Gastroesophageal sphincter (tissue), 4 donors: ENCODE data around the gene TNN. TPM values are rescaled to one million over a fixed set of nuclear protein-coding genes. Genes with fewer than 3 reads are reported as not detected.

ENCODE experiments used
- ATAC-seq: fragments of 150-250 bp; one replicate; pipeline ENCODE4 v1.9.1; 2016; ENCODE audit warnings: mild to moderate bottlenecking, moderate library complexity
- H3K27ac ChIP-seq, 4 donors: fragments of 200-600 bp; sonication (generic) in 3 of 4; 1 replicate in 3 of 4; 2 replicates in 1 of 4; pipeline ENCODE4 v1.5.1; 2016 to 2019
- H3K27me3 ChIP-seq: fragments of 200-600 bp; sonication (generic); one replicate; pipeline ENCODE4 v1.5.1; 2019
- H3K36me3 ChIP-seq, 2 donors: fragments of 200-600 bp; sonication (generic); one replicate each; pipeline ENCODE4 v1.5.1; 2019; ENCODE audit warnings: control low read depth in 1 of 2
- H3K4me1 ChIP-seq, 3 donors: fragments of 200-600 bp; sonication (generic); 1 replicate in 2 of 3; 2 replicates in 1 of 3; pipeline ENCODE4 v1.5.1; 2016 to 2019; ENCODE audit warnings: control low read depth in 2 of 3
- H3K4me3 ChIP-seq, 2 donors: fragments of 200-600 bp; sonication (generic); one replicate each; pipeline ENCODE4 v1.5.1; 2019; ENCODE audit warnings: mild to moderate bottlenecking in 1 of 2, moderate library complexity in 1 of 2
- H3K9me3 ChIP-seq, 3 donors: fragments of 200-600 bp; sonication (generic); one replicate each; pipeline ENCODE4 v1.5.1; 2017 to 2019; ENCODE audit warnings: control low read depth in 2 of 3
- CTCF ChIP-seq, 4 experiments: fragments of 200-600 bp in 2 of 4; fragments of 450-650 bp in 2 of 4; sonication (generic) in 1 of 4; IDR thresholded peaks; one replicate each; pipeline ENCODE4 v1.5.1; 2017 to 2019; ENCODE audit warnings: antibody characterized with exemption in 4 of 4, mild to moderate bottlenecking in 2 of 4, moderate library complexity in 2 of 4
- EP300 ChIP-seq: sonication (generic); formaldehyde crosslinking; IDR thresholded peaks from one replicate; pipeline ENCODE4 v1.6.1; 2017; ENCODE audit warnings: antibody characterized with exemption, mild to moderate bottlenecking
- POLR2A ChIP-seq, 2 donors: fragments of 450-650 bp; IDR thresholded peaks; one replicate each; pipeline ENCODE4 v1.6.1; 2017; ENCODE audit warnings: antibody characterized with exemption in 2 of 2, mild to moderate bottlenecking in 2 of 2, moderate library complexity in 1 of 2
- POLR2AphosphoS5 ChIP-seq: sonication (generic); formaldehyde crosslinking; IDR thresholded peaks from one replicate; pipeline ENCODE4 v1.6.1; 2017; ENCODE audit warnings: antibody characterized with exemption
- WGBS, 2 donors: methylation state at CpG; one replicate each; pipeline ENCODE4 v1.1.5; 2018; ENCODE audit warnings: low coverage in 1 of 2; 5-methylcytosine and 5-hydroxymethylcytosine counted together
- total RNA-seq, 4 donors: library from RNA; depleted of rRNA; stranded (reverse); fragments of >200 nt; gene quantifications; one replicate each; pipeline ENCODE4 v1.1.0, GENCODE V29; 2016

Gene TNN
- total RNA-seq, 4 donors from 2014 or later: 0.23 to 0.92 (median 0.47) TPM; not detected in 1

GRCh38 chr1:175137369-175137768 lies 69.7 kb downstream of the TNN start:
- WGBS, 2 donors: 38 to 73% methylated on average over 1 of the region's 1 CpG
- Histone ChIP-seq H3K27me3 (no peaks in the 10 kb centered on the region), H3K9me3 (no peaks in the 10 kb centered on the region), H3K36me3 (no peaks in the 10 kb centered on the region), H3K4me1 (peaks cover 18 to 61% (median 22%) of the 10 kb centered on the region in 3 donors), H3K27ac (peak overlapping the region in 3 of 4 donors; percentile 41 to 56 (median 51)), H3K4me3 (no peak overlapping the region)
- ATAC-seq: no peak
- TF ChIP-seq POLR2A (IDR thresholded peaks at IDR 0.05) (no peak), POLR2AphosphoS5 (peak; percentile 35), CTCF (IDR thresholded peaks at IDR 0.05) (no peak), EP300 (no peak)

GRCh38 chr1:175138579-175138978 lies 70.9 kb downstream of the TNN start:
- no peak for TF ChIP-seq EP300
- TF ChIP-seq CTCF (IDR thresholded peaks at IDR 0.05): no peak
- TF ChIP-seq POLR2AphosphoS5: no peak
- TF ChIP-seq POLR2A (IDR thresholded peaks at IDR 0.05): no peak
- H3K27ac ChIP-seq: peak overlapping the region in 3 of 4 donors; percentile 41 to 56 (median 51)
- H3K9me3 ChIP-seq: no peaks in the 10 kb centered on the region
- 50 to 58% methylated on average over 2 of the region's 2 CpGs for WGBS, 2 donors
- H3K27me3 ChIP-seq: no peaks in the 10 kb centered on the region
- H3K36me3 ChIP-seq: no peaks in the 10 kb centered on the region
- H3K4me1 ChIP-seq: peaks cover 12 to 49% (median 13%) of the 10 kb centered on the region in 3 donors
- no peak overlapping the region for H3K4me3 ChIP-seq
- no peak for ATAC-seq

- TF ChIP-seq POLR2A (IDR thresholded peaks at IDR 0.05) (no peak), EP300 (no peak), POLR2AphosphoS5 (no peak), CTCF (IDR thresholded peaks at IDR 0.05) (no peak)
- peaks cover 0 to 25% (median 6%) of the 10 kb centered on the region in 3 donors for H3K4me1 ChIP-seq
- 71 to 72% methylated on average over 5 to 6 of the region's 7 CpGs for WGBS, 2 donors
- H3K36me3 ChIP-seq: no peaks in the 10 kb centered on the region
- no peaks in the 10 kb centered on the region for H3K27me3 ChIP-seq
- H3K4me3 ChIP-seq: no peak overlapping the region
- no peaks in the 10 kb centered on the region for H3K9me3 ChIP-seq
- no peak overlapping the region for H3K27ac ChIP-seq
- ATAC-seq: no peak
Measured at GRCh38 chr1:175145899-175146528, 78.4 kb downstream of the TNN start.

GRCh38 chr1:175146529-175147213 lies 79.0 kb downstream of the TNN start:
- H3K4me3 ChIP-seq: no peak overlapping the region

More at GRCh38 chr1:175146529-175147213, 79.0 kb downstream of the TNN start:
- Histone ChIP-seq H3K9me3 (no peaks in the 10 kb centered on the region), H3K27ac (no peak overlapping the region), H3K36me3 (no peaks in the 10 kb centered on the region), H3K4me1 (peaks cover 0 to 28% (median 6%) of the 10 kb centered on the region in 3 donors), H3K27me3 (no peaks in the 10 kb centered on the region)
- TF ChIP-seq CTCF (IDR thresholded peaks at IDR 0.05) (peak; percentile 58 to 73 (median 64)), POLR2A (IDR thresholded peaks at IDR 0.05) (no peak), EP300 (no peak)
- ATAC-seq: peak; percentile 57
- 10 to 19% methylated on average over 11 of the region's 21 CpGs for WGBS, 2 donors
